GM23338 (cell line): ENCODE results near the gene TUBB. TPM values are rescaled to one million over a fixed set of nuclear protein-coding genes. Genes with fewer than 3 reads are reported as not detected.

Experiments
- ATAC-seq: fragments of 200-7000 bp; cut with Tn5 transposase; 3 replicates; pipeline ENCODE4 v1.9.1; 2020
- DNase-seq: peaks from one replicate; pipeline ENCODE4 v3.0.0-alpha.2; 2015; ENCODE audit warnings: low spot score
- H2AFZ ChIP-seq: fragments of 200-600 bp; sonication (generic); 2 replicates; pipeline ENCODE4 v1.8.0; 2016; ENCODE audit warnings: antibody characterized with exemption, mild to moderate bottlenecking, moderate library complexity
- H3F3A ChIP-seq: fragments of 200-600 bp; sonication (generic); replicated peaks from 2 replicates; pipeline ENCODE4 v1.8.0; 2017; ENCODE audit warnings: antibody characterized with exemption, mixed run types, low read depth
- H3K27ac ChIP-seq: fragments of 200-600 bp; sonication (generic); 2 replicates; pipeline ENCODE4 v1.6.1; 2016; ENCODE audit warnings: low read depth
- H3K27me3 ChIP-seq: fragments of 200-600 bp; sonication (generic); 2 replicates; pipeline ENCODE4 v1.8.0; 2016; ENCODE audit warnings: mild to moderate bottlenecking, mixed run types, moderate library complexity; ENCODE audit not compliant: insufficient read depth
- H3K36me3 ChIP-seq: fragments of 200-600 bp; sonication (generic); 2 replicates; pipeline ENCODE4 v1.8.0; 2016; ENCODE audit warnings: mild to moderate bottlenecking; ENCODE audit not compliant: insufficient read depth
- H3K4me1 ChIP-seq: fragments of 200-600 bp; sonication (generic); 2 replicates; pipeline ENCODE4 v1.8.0; 2016; ENCODE audit warnings: mild to moderate bottlenecking, moderate library complexity; ENCODE audit not compliant: insufficient read depth
- H3K4me2 ChIP-seq: fragments of 200-600 bp; sonication (generic); 2 replicates; pipeline ENCODE4 v1.7.1; 2017; ENCODE audit warnings: mixed run types
- H3K4me3 ChIP-seq: fragments of 200-600 bp; sonication (generic); 2 replicates; pipeline ENCODE4 v1.6.1; 2016; ENCODE audit warnings: mixed run types
- H3K79me2 ChIP-seq: fragments of 200-600 bp; sonication (generic); replicated peaks from 2 replicates; pipeline ENCODE4 v1.8.0; 2017; ENCODE audit warnings: mild to moderate bottlenecking; ENCODE audit not compliant: insufficient read depth
- H3K9me2 ChIP-seq: fragments of 200-600 bp; sonication (generic); 2 replicates; pipeline ENCODE4 v1.8.0; 2017; ENCODE audit not compliant: insufficient read depth
- H4K20me1 ChIP-seq: fragments of 200-600 bp; sonication (generic); replicated peaks from 2 replicates; pipeline ENCODE4 v1.8.0; 2017; ENCODE audit warnings: mild to moderate bottlenecking; ENCODE audit not compliant: insufficient read depth
- H3K27ac Mint-ChIP-seq: 2 replicates; pipeline ENCODE4 v1.8.0; 2020; ENCODE audit warnings: inconsistent platforms, mild to moderate bottlenecking, moderate library complexity, mixed read lengths
- H3K27me3 Mint-ChIP-seq: 3 replicates; pipeline ENCODE4 v1.8.0; 2022; ENCODE audit warnings: low read depth, mild to moderate bottlenecking, moderate library complexity, mixed read lengths, inconsistent platforms; ENCODE audit not compliant: insufficient read depth, poor library complexity
- H3K36me3 Mint-ChIP-seq: 3 replicates; pipeline ENCODE4 v1.8.0; 2021; ENCODE audit warnings: low read depth, mild to moderate bottlenecking, inconsistent platforms, moderate library complexity, mixed read lengths
- H3K4me1 Mint-ChIP-seq: 3 replicates; pipeline ENCODE4 v1.8.0; 2020; ENCODE audit warnings: mild to moderate bottlenecking, inconsistent platforms, mixed read lengths
- H3K4me3 Mint-ChIP-seq: 3 replicates; pipeline ENCODE4 v1.8.0; 2021; ENCODE audit warnings: moderate library complexity, mild to moderate bottlenecking, inconsistent platforms, mixed read lengths
- H3K9me3 Mint-ChIP-seq: 3 replicates; pipeline ENCODE4 v1.8.0; 2020; ENCODE audit warnings: moderate library complexity, mild to moderate bottlenecking, inconsistent platforms, mixed read lengths
- ETS1 ChIP-seq: IDR thresholded peaks from 2 replicates; pipeline ENCODE4 v1.6.1; 2016; ENCODE audit warnings: antibody characterized with exemption
- EZH2 ChIP-seq: fragments of 200-600 bp; sonication (generic); IDR thresholded peaks from one replicate; pipeline ENCODE4 v1.8.0; 2017; ENCODE audit warnings: antibody characterized with exemption, mild to moderate bottlenecking, low read depth; ENCODE audit not compliant: unreplicated experiment
- EZH2phosphoT487 ChIP-seq: fragments of 200-600 bp; sonication (generic); IDR thresholded peaks from one replicate; pipeline ENCODE4 v1.8.1; 2018; ENCODE audit warnings: antibody characterized with exemption; ENCODE audit not compliant: unreplicated experiment
- POLR2AphosphoS5 ChIP-seq: IDR thresholded peaks from 2 replicates; pipeline ENCODE4 v1.6.1; 2016; ENCODE audit warnings: antibody characterized with exemption, low read depth
- ZNF114 ChIP-seq: fragments of 250-450 bp; sonication (Bioruptor Pico); IDR thresholded peaks from 2 replicates; pipeline ENCODE4 v1.5.0; 2020; ENCODE audit warnings: mild to moderate bottlenecking, moderate library complexity
- polyA plus RNA-seq: library from polyadenylated mRNA; unstranded; fragments of >200 nt; fragmentation: Nextera tagmentation; extraction: Ambion mirVana; gene quantifications from 2 replicates; pipeline ENCODE4 v1.2.1, GENCODE V29; 2016
- total RNA-seq: library from RNA; depleted of rRNA; stranded (reverse); fragments of >200 nt; shearing (Covaris generic); gene quantifications from 2 replicates; pipeline ENCODE4 v1.2.3, GENCODE V29; 2014
- TF ChIP-seq, protein P1 (sequence below): fragments of 250-450 bp; sonication (Bioruptor Pico); IDR thresholded peaks from 2 replicates; pipeline ENCODE4 v1.5.0; 2020; ENCODE audit warnings: mild to moderate bottlenecking, moderate library complexity

TUBB gene
- total and polyA plus RNA-seq, 2 experiments from 2014 or later = 1,041 to 1,704 TPM

GRCh38 chr6:30767158-30767943 is 47.2 kb downstream of the TUBB start:
- H3K27me3 Mint-ChIP-seq = peaks cover 17% of the 10 kb centered on the region
- no peaks in the 10 kb centered on the region for H3K27me3 ChIP-seq
- no peaks in the 10 kb centered on the region for H3K36me3 ChIP-seq
- peak overlapping the region; percentile 66; the same call in 1 of the 2 replicates for H2AFZ ChIP-seq
- no peaks in the 10 kb centered on the region for H4K20me1 ChIP-seq
- no peak overlapping the region for H3K4me2 ChIP-seq
- ATAC-seq (no peak), DNase-seq (no peak)
- no peaks in the 10 kb centered on the region for H3F3A ChIP-seq
- H3K27ac ChIP-seq = no peak overlapping the region
- peaks cover 60% of the 10 kb centered on the region for H3K4me1 Mint-ChIP-seq
- H3K4me3 ChIP-seq = no peak overlapping the region
- TF ChIP-seq EZH2phosphoT487 (no peak), ETS1 (no peak), ZNF114 (no peak), EZH2 (no peak), POLR2AphosphoS5 (no peak)
- TF ChIP-seq, protein P1, sequence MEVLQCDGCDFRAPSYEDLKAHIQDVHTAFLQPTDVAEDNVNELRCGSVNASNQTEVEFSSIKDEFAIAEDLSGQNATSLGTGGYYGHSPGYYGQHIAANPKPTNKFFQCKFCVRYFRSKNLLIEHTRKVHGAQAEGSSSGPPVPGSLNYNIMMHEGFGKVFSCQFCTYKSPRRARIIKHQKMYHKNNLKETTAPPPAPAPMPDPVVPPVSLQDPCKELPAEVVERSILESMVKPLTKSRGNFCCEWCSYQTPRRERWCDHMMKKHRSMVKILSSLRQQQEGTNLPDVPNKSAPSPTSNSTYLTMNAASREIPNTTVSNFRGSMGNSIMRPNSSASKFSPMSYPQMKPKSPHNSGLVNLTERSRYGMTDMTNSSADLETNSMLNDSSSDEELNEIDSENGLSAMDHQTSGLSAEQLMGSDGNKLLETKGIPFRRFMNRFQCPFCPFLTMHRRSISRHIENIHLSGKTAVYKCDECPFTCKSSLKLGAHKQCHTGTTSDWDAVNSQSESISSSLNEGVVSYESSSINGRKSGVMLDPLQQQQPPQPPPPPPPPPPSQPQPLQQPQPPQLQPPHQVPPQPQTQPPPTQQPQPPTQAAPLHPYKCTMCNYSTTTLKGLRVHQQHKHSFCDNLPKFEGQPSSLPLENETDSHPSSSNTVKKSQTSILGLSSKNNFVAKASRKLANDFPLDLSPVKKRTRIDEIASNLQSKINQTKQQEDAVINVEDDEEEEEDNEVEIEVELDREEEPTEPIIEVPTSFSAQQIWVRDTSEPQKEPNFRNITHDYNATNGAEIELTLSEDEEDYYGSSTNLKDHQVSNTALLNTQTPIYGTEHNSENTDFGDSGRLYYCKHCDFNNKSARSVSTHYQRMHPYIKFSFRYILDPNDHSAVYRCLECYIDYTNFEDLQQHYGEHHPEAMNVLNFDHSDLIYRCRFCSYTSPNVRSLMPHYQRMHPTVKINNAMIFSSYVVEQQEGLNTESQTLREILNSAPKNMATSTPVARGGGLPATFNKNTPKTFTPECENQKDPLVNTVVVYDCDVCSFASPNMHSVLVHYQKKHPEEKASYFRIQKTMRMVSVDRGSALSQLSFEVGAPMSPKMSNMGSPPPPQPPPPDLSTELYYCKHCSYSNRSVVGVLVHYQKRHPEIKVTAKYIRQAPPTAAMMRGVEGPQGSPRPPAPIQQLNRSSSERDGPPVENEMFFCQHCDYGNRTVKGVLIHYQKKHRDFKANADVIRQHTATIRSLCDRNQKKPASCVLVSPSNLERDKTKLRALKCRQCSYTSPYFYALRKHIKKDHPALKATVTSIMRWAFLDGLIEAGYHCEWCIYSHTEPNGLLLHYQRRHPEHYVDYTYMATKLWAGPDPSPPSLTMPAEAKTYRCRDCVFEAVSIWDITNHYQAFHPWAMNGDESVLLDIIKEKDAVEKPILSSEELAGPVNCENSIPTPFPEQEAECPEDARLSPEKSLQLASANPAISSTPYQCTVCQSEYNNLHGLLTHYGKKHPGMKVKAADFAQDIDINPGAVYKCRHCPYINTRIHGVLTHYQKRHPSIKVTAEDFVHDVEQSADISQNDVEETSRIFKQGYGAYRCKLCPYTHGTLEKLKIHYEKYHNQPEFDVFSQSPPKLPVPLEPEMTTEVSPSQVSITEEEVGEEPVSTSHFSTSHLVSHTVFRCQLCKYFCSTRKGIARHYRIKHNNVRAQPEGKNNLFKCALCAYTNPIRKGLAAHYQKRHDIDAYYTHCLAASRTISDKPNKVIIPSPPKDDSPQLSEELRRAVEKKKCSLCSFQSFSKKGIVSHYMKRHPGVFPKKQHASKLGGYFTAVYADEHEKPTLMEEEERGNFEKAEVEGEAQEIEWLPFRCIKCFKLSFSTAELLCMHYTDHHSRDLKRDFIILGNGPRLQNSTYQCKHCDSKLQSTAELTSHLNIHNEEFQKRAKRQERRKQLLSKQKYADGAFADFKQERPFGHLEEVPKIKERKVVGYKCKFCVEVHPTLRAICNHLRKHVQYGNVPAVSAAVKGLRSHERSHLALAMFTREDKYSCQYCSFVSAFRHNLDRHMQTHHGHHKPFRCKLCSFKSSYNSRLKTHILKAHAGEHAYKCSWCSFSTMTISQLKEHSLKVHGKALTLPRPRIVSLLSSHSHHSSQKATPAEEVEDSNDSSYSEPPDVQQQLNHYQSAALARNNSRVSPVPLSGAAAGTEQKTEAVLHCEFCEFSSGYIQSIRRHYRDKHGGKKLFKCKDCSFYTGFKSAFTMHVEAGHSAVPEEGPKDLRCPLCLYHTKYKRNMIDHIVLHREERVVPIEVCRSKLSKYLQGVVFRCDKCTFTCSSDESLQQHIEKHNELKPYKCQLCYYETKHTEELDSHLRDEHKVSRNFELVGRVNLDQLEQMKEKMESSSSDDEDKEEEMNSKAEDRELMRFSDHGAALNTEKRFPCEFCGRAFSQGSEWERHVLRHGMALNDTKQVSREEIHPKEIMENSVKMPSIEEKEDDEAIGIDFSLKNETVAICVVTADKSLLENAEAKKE (CRISPR knock-in tag) = no peak
- H3K4me1 ChIP-seq = peaks cover 38% of the 10 kb centered on the region
- no peak overlapping the region for H3K27ac Mint-ChIP-seq
- no peaks in the 10 kb centered on the region; the same call in 2 of the 3 replicates for H3K9me3 Mint-ChIP-seq
- no peaks in the 10 kb centered on the region for H3K9me2 ChIP-seq
- H3K79me2 ChIP-seq = no peaks in the 10 kb centered on the region
- no peak overlapping the region; the same call in 2 of the 3 replicates for H3K4me3 Mint-ChIP-seq
- H3K36me3 Mint-ChIP-seq = no peaks in the 10 kb centered on the region
